HEK293 (cell line): Measurements from ENCODE around the gene CLIC4.

ENCODE experiments used
- KLF1 ChIP-seq: fragments of 450-650 bp; formaldehyde crosslinking; IDR thresholded peaks from 2 replicates; pipeline ENCODE4 v1.5.1; 2016; ENCODE audit warnings: missing biosample characterization, missing genetic modification characterization
- KLF10 ChIP-seq: fragments of 450-650 bp; IDR thresholded peaks from 2 replicates; pipeline ENCODE4 v1.5.1; 2018; ENCODE audit warnings: missing biosample characterization, mild to moderate bottlenecking, missing genetic modification characterization
- KLF17 ChIP-seq: fragments of 450-650 bp; formaldehyde crosslinking; IDR thresholded peaks from 2 replicates; pipeline ENCODE4 v1.5.1; 2016; ENCODE audit warnings: missing biosample characterization, missing genetic modification characterization
- KLF9 ChIP-seq: fragments of 450-650 bp; formaldehyde crosslinking; IDR thresholded peaks from 2 replicates; pipeline ENCODE4 v1.5.1; 2016; ENCODE audit warnings: missing biosample characterization, missing genetic modification characterization, low read depth
- MYNN ChIP-seq: fragments of 450-650 bp; formaldehyde crosslinking; IDR thresholded peaks from 2 replicates; pipeline ENCODE4 v1.5.1; 2016; ENCODE audit warnings: missing biosample characterization, missing genetic modification characterization, borderline replicate concordance
- OSR2 ChIP-seq: fragments of 450-650 bp; formaldehyde crosslinking; IDR thresholded peaks from 2 replicates; pipeline ENCODE4 v1.5.1; 2016; ENCODE audit warnings: missing biosample characterization, missing genetic modification characterization
- PRDM1 ChIP-seq: fragments of 450-650 bp; formaldehyde crosslinking; IDR thresholded peaks from 2 replicates; pipeline ENCODE4; 2016; ENCODE audit warnings: missing biosample characterization, missing genetic modification characterization
- RBAK ChIP-seq: fragments of 450-650 bp; formaldehyde crosslinking; IDR thresholded peaks from 2 replicates; pipeline ENCODE4 v1.5.1; 2016; ENCODE audit warnings: missing biosample characterization, missing genetic modification characterization
- WT1 ChIP-seq: fragments of 450-650 bp; formaldehyde crosslinking; IDR thresholded peaks from 2 replicates; pipeline ENCODE4 v1.5.1; 2016; ENCODE audit warnings: missing biosample characterization, missing genetic modification characterization
- YY1 ChIP-seq: fragments of 450-650 bp; formaldehyde crosslinking; IDR thresholded peaks from 2 replicates; pipeline ENCODE4 v1.5.1; 2018; ENCODE audit warnings: missing biosample characterization, missing genetic modification characterization
- YY2 ChIP-seq: fragments of 450-650 bp; formaldehyde crosslinking; IDR thresholded peaks from 2 replicates; pipeline ENCODE4 v1.5.1; 2016; ENCODE audit warnings: missing biosample characterization, missing genetic modification characterization
- ZBTB21 ChIP-seq: fragments of 450-650 bp; formaldehyde crosslinking; IDR thresholded peaks from 2 replicates; pipeline ENCODE4 v1.5.1; 2017; ENCODE audit warnings: missing biosample characterization, missing genetic modification characterization
- ZEB2 ChIP-seq: fragments of 450-650 bp; formaldehyde crosslinking; IDR thresholded peaks from 2 replicates; pipeline ENCODE4 v1.5.1; 2016; ENCODE audit warnings: missing biosample characterization, missing genetic modification characterization
- ZFP37 ChIP-seq: fragments of 450-650 bp; formaldehyde crosslinking; IDR thresholded peaks from 2 replicates; pipeline ENCODE4 v1.5.1; 2016; ENCODE audit warnings: missing biosample characterization, missing genetic modification characterization
- ZFP69B ChIP-seq: fragments of 450-650 bp; formaldehyde crosslinking; IDR thresholded peaks from 2 replicates; pipeline ENCODE4 v1.5.1; 2016; ENCODE audit warnings: missing biosample characterization, missing genetic modification characterization
- ZNF157 ChIP-seq: fragments of 450-650 bp; formaldehyde crosslinking; IDR thresholded peaks from 2 replicates; pipeline ENCODE4 v1.5.1; 2016; ENCODE audit warnings: missing biosample characterization, missing genetic modification characterization
- ZNF2 ChIP-seq: fragments of 450-650 bp; formaldehyde crosslinking; IDR thresholded peaks from 2 replicates; pipeline ENCODE4 v1.5.1; 2016; ENCODE audit warnings: missing biosample characterization, missing genetic modification characterization
- ZNF23 ChIP-seq: fragments of 450-650 bp; formaldehyde crosslinking; IDR thresholded peaks from 2 replicates; pipeline ENCODE4 v1.5.1; 2016; ENCODE audit warnings: missing biosample characterization, missing genetic modification characterization, borderline replicate concordance
- ZNF24 ChIP-seq: fragments of 450-650 bp; formaldehyde crosslinking; IDR thresholded peaks from 2 replicates; pipeline ENCODE4 v1.5.1; 2016; ENCODE audit warnings: missing biosample characterization, missing genetic modification characterization
- ZNF366 ChIP-seq: fragments of 450-650 bp; formaldehyde crosslinking; conservative IDR thresholded peaks from 2 replicates; pipeline ENCODE4 v1.5.1; 2016; ENCODE audit warnings: missing biosample characterization, missing genetic modification characterization
- ZNF423 ChIP-seq: fragments of 450-650 bp; formaldehyde crosslinking; IDR thresholded peaks from 2 replicates; pipeline ENCODE4 v1.5.1; 2016; ENCODE audit warnings: missing biosample characterization, missing genetic modification characterization
- ZNF473 ChIP-seq: fragments of 450-650 bp; formaldehyde crosslinking; IDR thresholded peaks from 2 replicates; pipeline ENCODE4 v1.5.1; 2017; ENCODE audit warnings: missing biosample characterization, missing genetic modification characterization
- ZNF530 ChIP-seq: fragments of 450-650 bp; formaldehyde crosslinking; IDR thresholded peaks from 2 replicates; pipeline ENCODE4 v1.5.1; 2016; ENCODE audit warnings: low read depth, missing biosample characterization, missing genetic modification characterization
- ZNF623 ChIP-seq: fragments of 450-650 bp; formaldehyde crosslinking; IDR thresholded peaks from 2 replicates; pipeline ENCODE4 v1.5.1; 2016; ENCODE audit warnings: missing biosample characterization, missing genetic modification characterization
- ZNF626 ChIP-seq: fragments of 450-650 bp; sonication (Bioruptor Pico); formaldehyde crosslinking; IDR thresholded peaks from 2 replicates; pipeline ENCODE4 v1.5.1; 2018; ENCODE audit warnings: missing biosample characterization, missing genetic modification characterization, inconsistent platforms
- ZNF639 ChIP-seq: fragments of 450-650 bp; formaldehyde crosslinking; IDR thresholded peaks from 2 replicates; pipeline ENCODE4 v1.5.1; 2016; ENCODE audit warnings: missing biosample characterization, missing genetic modification characterization
- ZXDB ChIP-seq: fragments of 450-650 bp; formaldehyde crosslinking; IDR thresholded peaks from 2 replicates; pipeline ENCODE4 v1.5.1; 2016; ENCODE audit warnings: missing biosample characterization, missing genetic modification characterization
- TF ChIP-seq, protein P1 (sequence below): fragments of 450-650 bp; formaldehyde crosslinking; IDR thresholded peaks from 2 replicates; pipeline ENCODE4 v1.5.1; 2016; ENCODE audit warnings: missing biosample characterization, missing genetic modification characterization, low read depth
- TF ChIP-seq, protein P2 (sequence below): fragments of 450-650 bp; formaldehyde crosslinking; IDR thresholded peaks from 2 replicates; pipeline ENCODE4 v1.5.1; 2016; ENCODE audit warnings: missing biosample characterization, missing genetic modification characterization, borderline replicate concordance
- TF ChIP-seq, protein P3 (sequence below): fragments of 450-650 bp; formaldehyde crosslinking; IDR thresholded peaks from 2 replicates; pipeline ENCODE4 v1.5.1; 2016; ENCODE audit warnings: missing biosample characterization, missing genetic modification characterization
- TF ChIP-seq, protein P4 (sequence below): fragments of 450-650 bp; formaldehyde crosslinking; IDR thresholded peaks from 2 replicates; pipeline ENCODE4 v1.5.1; 2016; ENCODE audit warnings: missing biosample characterization, missing genetic modification characterization

Gene CLIC4

DNA sequence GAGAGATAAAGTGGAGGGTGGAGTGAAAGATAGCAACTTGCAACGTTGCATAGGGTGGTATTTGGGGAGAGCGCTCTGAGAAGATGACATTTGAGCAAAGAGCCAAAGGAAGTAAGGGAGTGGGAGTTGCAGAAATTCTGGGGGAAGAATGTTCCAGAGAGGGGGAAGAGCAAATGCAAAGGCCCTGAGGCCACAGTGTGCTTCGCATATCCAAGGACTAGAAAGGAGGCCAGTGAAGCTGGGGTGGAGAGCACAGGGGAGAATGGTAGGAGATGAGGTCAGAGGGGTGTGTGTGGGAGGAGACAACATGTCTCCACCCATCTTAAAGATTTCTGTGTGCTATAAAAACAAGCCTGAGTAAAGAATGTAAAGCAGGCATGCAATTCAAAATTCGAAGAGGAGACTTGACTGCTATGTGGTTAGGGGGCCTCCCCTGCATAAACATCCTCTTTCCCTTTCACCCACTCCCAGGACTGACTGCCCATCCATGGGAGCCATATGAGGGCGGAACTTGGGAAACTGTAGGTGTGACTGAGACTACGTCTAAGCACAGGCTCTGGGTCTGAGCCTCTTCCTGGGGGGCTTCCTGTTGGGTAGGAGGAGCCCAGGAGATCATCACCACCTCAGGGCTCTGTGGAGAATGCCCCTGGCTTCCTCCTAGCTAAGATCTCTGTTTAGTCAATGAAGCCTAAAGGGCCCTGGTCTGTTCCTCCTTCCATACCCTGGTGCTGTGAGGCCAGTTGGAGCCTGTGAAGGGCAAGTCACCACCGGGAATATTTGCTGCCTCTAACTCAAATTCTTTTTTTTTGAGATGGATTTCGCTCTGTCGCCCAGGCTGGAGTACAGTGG, 2.9 kb upstream of the CLIC4 start (continued):
- TF ChIP-seq ZNF639 (tag by site-specific recombination): no peak
- TF ChIP-seq OSR2 (tag by site-specific recombination): peak; percentile 16; the same call in 1 of the 2 replicates
- TF ChIP-seq YY2 (tag by site-specific recombination): no peak
- TF ChIP-seq ZFP69B: no peak
- TF ChIP-seq KLF9 (tag by site-specific recombination): peak; percentile 60; the same call in 1 of the 2 replicates
- TF ChIP-seq ZNF623 (tag by site-specific recombination): peak; percentile 100
- peak; percentile 79 for TF ChIP-seq KLF10 (tag by site-specific recombination)
- no peak for TF ChIP-seq MYNN (tag by site-specific recombination)
- no peak for TF ChIP-seq RBAK (tag by site-specific recombination)
- peak; percentile 66 for TF ChIP-seq PRDM1 (tag by site-specific recombination)
- TF ChIP-seq ZFP37 (tag by site-specific recombination): 0 out of 2 replicates have a peak, but pooled peaks have one; percentile 16
- no peak for TF ChIP-seq YY1
- TF ChIP-seq ZEB2 (tag by site-specific recombination): peak; percentile 26; the same call in 1 of the 2 replicates
- TF ChIP-seq, protein P1, sequence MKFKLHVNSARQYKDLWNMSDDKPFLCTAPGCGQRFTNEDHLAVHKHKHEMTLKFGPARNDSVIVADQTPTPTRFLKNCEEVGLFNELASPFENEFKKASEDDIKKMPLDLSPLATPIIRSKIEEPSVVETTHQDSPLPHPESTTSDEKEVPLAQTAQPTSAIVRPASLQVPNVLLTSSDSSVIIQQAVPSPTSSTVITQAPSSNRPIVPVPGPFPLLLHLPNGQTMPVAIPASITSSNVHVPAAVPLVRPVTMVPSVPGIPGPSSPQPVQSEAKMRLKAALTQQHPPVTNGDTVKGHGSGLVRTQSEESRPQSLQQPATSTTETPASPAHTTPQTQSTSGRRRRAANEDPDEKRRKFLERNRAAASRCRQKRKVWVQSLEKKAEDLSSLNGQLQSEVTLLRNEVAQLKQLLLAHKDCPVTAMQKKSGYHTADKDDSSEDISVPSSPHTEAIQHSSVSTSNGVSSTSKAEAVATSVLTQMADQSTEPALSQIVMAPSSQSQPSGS: no peak; the same call in 1 of the 2 replicates
- TF ChIP-seq ZNF473 (tag by site-specific recombination): no peak
- TF ChIP-seq, protein P2, sequence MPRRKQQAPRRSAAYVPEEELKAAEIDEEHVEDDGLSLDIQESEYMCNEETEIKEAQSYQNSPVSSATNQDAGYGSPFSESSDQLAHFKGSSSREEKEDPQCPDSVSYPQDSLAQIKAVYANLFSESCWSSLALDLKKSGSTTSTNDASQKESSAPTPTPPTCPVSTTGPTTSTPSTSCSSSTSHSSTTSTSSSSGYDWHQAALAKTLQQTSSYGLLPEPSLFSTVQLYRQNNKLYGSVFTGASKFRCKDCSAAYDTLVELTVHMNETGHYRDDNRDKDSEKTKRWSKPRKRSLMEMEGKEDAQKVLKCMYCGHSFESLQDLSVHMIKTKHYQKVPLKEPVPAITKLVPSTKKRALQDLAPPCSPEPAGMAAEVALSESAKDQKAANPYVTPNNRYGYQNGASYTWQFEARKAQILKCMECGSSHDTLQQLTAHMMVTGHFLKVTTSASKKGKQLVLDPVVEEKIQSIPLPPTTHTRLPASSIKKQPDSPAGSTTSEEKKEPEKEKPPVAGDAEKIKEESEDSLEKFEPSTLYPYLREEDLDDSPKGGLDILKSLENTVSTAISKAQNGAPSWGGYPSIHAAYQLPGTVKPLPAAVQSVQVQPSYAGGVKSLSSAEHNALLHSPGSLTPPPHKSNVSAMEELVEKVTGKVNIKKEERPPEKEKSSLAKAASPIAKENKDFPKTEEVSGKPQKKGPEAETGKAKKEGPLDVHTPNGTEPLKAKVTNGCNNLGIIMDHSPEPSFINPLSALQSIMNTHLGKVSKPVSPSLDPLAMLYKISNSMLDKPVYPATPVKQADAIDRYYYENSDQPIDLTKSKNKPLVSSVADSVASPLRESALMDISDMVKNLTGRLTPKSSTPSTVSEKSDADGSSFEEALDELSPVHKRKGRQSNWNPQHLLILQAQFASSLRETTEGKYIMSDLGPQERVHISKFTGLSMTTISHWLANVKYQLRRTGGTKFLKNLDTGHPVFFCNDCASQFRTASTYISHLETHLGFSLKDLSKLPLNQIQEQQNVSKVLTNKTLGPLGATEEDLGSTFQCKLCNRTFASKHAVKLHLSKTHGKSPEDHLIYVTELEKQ (tag by site-specific recombination): 0 out of 2 replicates have a peak, but pooled peaks have one; percentile 2
- TF ChIP-seq ZNF2 (tag by site-specific recombination): peak; percentile 67; the same call in 1 of the 2 replicates
- TF ChIP-seq ZNF530 (tag by site-specific recombination): no peak
- peak; percentile 74 for TF ChIP-seq ZNF366 (tag by site-specific recombination)
- no peak for TF ChIP-seq ZNF626
- TF ChIP-seq ZNF24 (tag by site-specific recombination): peak; percentile 48; the same call in 1 of the 2 replicates
- TF ChIP-seq ZNF157 (tag by site-specific recombination): no peak
- TF ChIP-seq ZNF23 (tag by site-specific recombination): no peak
- TF ChIP-seq, protein P3, sequence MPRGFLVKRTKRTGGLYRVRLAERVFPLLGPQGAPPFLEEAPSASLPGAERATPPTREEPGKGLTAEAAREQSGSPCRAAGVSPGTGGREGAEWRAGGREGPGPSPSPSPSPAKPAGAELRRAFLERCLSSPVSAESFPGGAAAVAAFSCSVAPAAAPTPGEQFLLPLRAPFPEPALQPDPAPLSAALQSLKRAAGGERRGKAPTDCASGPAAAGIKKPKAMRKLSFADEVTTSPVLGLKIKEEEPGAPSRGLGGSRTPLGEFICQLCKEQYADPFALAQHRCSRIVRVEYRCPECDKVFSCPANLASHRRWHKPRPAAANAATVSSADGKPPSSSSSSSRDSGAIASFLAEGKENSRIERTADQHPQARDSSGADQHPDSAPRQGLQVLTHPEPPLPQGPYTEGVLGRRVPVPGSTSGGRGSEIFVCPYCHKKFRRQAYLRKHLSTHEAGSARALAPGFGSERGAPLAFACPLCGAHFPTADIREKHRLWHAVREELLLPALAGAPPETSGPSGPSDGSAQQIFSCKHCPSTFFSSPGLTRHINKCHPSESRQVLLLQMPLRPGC: no peak
- peak; percentile 81 for TF ChIP-seq WT1 (tag by site-specific recombination)
- TF ChIP-seq KLF1 (tag by site-specific recombination): peak; percentile 99
- no peak for TF ChIP-seq ZNF423
- peak; percentile 51; the same call in 1 of the 2 replicates for TF ChIP-seq ZBTB21 (tag by site-specific recombination)
- TF ChIP-seq, protein P4, sequence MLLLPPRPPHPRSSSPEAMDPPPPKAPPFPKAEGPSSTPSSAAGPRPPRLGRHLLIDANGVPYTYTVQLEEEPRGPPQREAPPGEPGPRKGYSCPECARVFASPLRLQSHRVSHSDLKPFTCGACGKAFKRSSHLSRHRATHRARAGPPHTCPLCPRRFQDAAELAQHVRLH: peak; percentile 93
- TF ChIP-seq ZXDB: peak; percentile 38; the same call in 1 of the 2 replicates
- peak; percentile 83 for TF ChIP-seq KLF17 (tag by site-specific recombination)
